AG08396 (cell line): Measurements from ENCODE around the gene UTS2B.
A peak's percentile ranks its signal among the peaks of the same experiment; 100 is the strongest.
"Not testable (repeated sequence)": the region's sequence is repeated elsewhere in the genome, so short reads cannot be mapped to it uniquely, and the experiment has no call there.

Experiments used
- DNase-seq: peaks from one replicate; pipeline ENCODE4 v3.0.0; 2012; ENCODE audit warnings: low spot score, mixed read lengths

UTS2B gene

GRCh38 chr3:191280111-191280510 is 50.2 kb downstream of the UTS2B start:
- DNase-seq = no peak

- no peak for DNase-seq
Measured at GRCh38 chr3:191275751-191276150, 54.6 kb downstream of the UTS2B start.

- DNase-seq = not testable (repeated sequence)
Measured at GRCh38 chr3:191275244-191275643, 55.1 kb downstream of the UTS2B start.

GRCh38 chr3:191269289-191270085 is 60.8 kb downstream of the UTS2B start:
- peak; percentile 27 for DNase-seq

GRCh38 chr3:191268737-191269136 is 61.6 kb downstream of the UTS2B start:
- no peak for DNase-seq

- DNase-seq = no peak
Measured at GRCh38 chr3:191263850-191264249, 66.5 kb downstream of the UTS2B start.

GRCh38 chr3:191263365-191263764 is 67.0 kb downstream of the UTS2B start:
- DNase-seq = no peak

- DNase-seq = no peak
Measured at GRCh38 chr3:191262650-191263049, 67.7 kb downstream of the UTS2B start.

- no peak for DNase-seq
Measured at GRCh38 chr3:191261304-191261638, 69.1 kb downstream of the UTS2B start.

- DNase-seq = no peak
Measured at GRCh38 chr3:191260431-191261303, 69.7 kb downstream of the UTS2B start.

- DNase-seq = no peak
Measured at GRCh38 chr3:191259486-191259885, 70.8 kb downstream of the UTS2B start.

GRCh38 chr3:191257286-191257685 is 73.0 kb downstream of the UTS2B start:
- DNase-seq = no peak

- DNase-seq = no peak
Measured at GRCh38 chr3:191256405-191256804, 73.9 kb downstream of the UTS2B start.

GRCh38 chr3:191255156-191255555 is 75.2 kb downstream of the UTS2B start:
- DNase-seq = no peak

GRCh38 chr3:191254098-191254873 is 76.0 kb downstream of the UTS2B start:
- no peak for DNase-seq

- no peak for DNase-seq
Measured at GRCh38 chr3:191253089-191253799, 77.1 kb downstream of the UTS2B start.

- peak; percentile 54 for DNase-seq
Measured at GRCh38 chr3:191246630-191247029, 83.7 kb downstream of the UTS2B start.

- not testable (repeated sequence) for DNase-seq
Measured at GRCh38 chr3:191246034-191246433, 84.3 kb downstream of the UTS2B start.

GRCh38 chr3:191244242-191244867 is 86.0 kb downstream of the UTS2B start:
- DNase-seq = no peak

- DNase-seq = no peak
Measured at GRCh38 chr3:191240486-191240885, 89.8 kb downstream of the UTS2B start.

- no peak for DNase-seq
Measured at GRCh38 chr3:191239407-191240031, 90.8 kb downstream of the UTS2B start.
